Measurements from ENCODE around the gene ROS1. TPM values are rescaled to one million over a fixed set of nuclear protein-coding genes. Genes with fewer than 3 reads are reported as not detected.

ROS1 gene
- total RNA-seq, 6 experiments from 2014 or later: 0.05 to 0.14 (median 0.07) TPM

DNA sequence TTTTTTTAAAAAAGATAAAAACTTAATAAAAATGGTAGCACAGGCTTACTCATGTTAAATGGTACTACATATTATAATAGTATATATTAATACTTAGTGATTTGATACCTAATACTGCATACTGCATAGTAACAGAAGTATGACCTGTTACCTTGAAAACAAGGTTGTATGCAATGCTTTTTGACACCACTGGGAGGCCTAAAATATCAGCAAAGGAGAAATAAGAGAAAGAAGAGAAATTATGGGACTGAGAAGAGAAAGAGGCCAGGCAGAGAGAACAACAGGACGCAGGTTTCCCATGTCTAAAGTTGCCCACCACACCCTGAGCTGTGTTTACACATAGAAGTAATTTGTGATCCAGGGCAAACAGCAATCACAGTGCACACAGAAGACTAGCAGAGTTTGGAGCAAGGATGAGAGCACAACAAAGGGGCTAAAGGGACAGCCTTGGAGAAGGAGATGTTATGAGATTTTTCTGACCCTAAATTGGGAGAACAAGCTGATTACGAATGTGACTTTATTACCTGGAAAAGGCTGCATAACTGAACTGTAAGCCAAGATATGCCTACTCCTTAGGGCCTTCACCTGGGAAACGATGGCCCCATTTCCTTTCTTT lies 73.2 kb downstream of the ROS1 start:
- Mint-ChIP-seq H3K36me3 (ENCODE audit: low read depth) (no peaks in the 10 kb centered on the region), H3K27ac (no peak overlapping the region), H3K4me3 (no peak overlapping the region), H3K9me3 (no peaks in the 10 kb centered on the region), H3K4me1 (ENCODE audit: low read depth) (peaks cover 5% of the 10 kb centered on the region; the same call in 1 of the 2 replicates), H3K27me3 (ENCODE audit: insufficient read depth) (no peaks in the 10 kb centered on the region)
- DNase-seq: peak; percentile 12
- TF ChIP-seq, protein P1, sequence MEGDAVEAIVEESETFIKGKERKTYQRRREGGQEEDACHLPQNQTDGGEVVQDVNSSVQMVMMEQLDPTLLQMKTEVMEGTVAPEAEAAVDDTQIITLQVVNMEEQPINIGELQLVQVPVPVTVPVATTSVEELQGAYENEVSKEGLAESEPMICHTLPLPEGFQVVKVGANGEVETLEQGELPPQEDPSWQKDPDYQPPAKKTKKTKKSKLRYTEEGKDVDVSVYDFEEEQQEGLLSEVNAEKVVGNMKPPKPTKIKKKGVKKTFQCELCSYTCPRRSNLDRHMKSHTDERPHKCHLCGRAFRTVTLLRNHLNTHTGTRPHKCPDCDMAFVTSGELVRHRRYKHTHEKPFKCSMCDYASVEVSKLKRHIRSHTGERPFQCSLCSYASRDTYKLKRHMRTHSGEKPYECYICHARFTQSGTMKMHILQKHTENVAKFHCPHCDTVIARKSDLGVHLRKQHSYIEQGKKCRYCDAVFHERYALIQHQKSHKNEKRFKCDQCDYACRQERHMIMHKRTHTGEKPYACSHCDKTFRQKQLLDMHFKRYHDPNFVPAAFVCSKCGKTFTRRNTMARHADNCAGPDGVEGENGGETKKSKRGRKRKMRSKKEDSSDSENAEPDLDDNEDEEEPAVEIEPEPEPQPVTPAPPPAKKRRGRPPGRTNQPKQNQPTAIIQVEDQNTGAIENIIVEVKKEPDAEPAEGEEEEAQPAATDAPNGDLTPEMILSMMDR (IDR thresholded peaks at IDR 0.05): peak; percentile 78

DNA sequence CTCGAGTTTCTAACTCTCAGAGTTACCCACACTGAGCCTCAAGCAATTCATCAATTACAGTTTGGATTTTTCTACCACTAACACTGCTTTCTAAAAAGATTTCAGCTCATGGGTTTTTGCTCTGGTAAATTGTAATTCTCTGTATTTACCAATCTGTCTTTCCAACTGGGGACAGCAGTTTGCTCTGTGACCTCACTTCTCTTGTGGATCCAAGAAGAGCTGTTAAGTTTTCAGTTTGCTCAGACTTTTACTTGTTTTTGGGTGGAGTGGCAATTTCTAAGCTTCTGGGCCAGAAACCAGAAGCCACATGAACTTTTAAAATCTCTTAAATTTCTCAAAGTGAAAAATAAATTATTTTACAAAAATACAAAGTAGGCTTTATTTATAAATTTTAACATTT lies 74.2 kb downstream of the ROS1 start:
- H3K36me3 Mint-ChIP-seq (ENCODE audit: low read depth): no peaks in the 10 kb centered on the region
- DNase-seq: no peak
- TF ChIP-seq, protein P1 (IDR thresholded peaks at IDR 0.05): no peak
- H3K4me3 Mint-ChIP-seq: no peak overlapping the region
- no peak overlapping the region for H3K27ac Mint-ChIP-seq
- H3K27me3 Mint-ChIP-seq (ENCODE audit: insufficient read depth): no peaks in the 10 kb centered on the region
- no peaks in the 10 kb centered on the region for H3K9me3 Mint-ChIP-seq
- peaks cover 11% of the 10 kb centered on the region; the same call in 1 of the 2 replicates for H3K4me1 Mint-ChIP-seq (ENCODE audit: low read depth)

DNA sequence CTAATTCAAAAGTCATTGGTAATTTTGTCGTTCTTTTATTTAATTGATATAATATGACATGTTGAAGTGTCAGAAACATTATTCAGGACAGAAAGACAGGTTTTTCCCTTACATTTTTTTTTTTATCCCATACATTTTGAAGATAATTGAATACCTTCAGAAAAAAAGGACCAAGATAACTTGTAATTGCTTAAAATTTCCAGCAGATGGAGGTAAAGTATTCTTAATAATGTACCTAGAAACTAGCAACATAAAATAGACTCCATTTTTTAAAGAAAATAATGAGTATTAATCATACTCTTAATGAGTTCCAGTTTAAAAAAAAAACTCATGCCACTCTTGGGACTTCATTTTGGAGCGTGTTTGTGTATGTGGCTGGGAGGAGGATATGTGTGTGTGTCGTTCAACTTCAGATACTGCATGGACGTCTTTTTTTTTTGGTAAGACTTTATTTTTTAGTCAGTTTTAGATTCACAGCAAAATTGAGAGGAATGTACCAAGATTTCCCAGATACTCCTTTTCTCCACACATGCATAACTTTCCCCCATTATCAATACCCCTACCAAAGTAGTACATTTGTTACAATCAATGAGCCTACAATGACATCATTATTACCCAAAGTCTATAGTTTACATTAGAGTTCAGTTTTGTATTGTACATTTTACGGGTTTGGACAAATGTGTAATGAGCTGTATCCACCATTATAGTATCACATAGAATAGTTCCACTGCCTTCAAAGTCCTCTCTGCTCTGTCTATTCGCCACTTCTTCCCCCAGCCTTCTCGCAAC lies 79.4 kb downstream of the ROS1 start:
- H3K4me1 Mint-ChIP-seq (ENCODE audit: low read depth): peaks cover 8% of the 10 kb centered on the region; the same call in 1 of the 2 replicates
- no peaks in the 10 kb centered on the region for H3K36me3 Mint-ChIP-seq (ENCODE audit: low read depth)
- H3K27me3 Mint-ChIP-seq (ENCODE audit: insufficient read depth): 0 out of 2 replicates have a peak, but pooled peaks cover 4% of the 10 kb centered on the region
- no peak overlapping the region; the same call in 1 of the 2 replicates for H3K27ac Mint-ChIP-seq
- no peaks in the 10 kb centered on the region for H3K9me3 Mint-ChIP-seq
- peak; percentile 41 for DNase-seq
- H3K4me3 Mint-ChIP-seq: peak overlapping the region; percentile 76; the same call in 1 of the 2 replicates
- TF ChIP-seq, protein P1 (IDR thresholded peaks at IDR 0.05): peak; percentile 85

DNA sequence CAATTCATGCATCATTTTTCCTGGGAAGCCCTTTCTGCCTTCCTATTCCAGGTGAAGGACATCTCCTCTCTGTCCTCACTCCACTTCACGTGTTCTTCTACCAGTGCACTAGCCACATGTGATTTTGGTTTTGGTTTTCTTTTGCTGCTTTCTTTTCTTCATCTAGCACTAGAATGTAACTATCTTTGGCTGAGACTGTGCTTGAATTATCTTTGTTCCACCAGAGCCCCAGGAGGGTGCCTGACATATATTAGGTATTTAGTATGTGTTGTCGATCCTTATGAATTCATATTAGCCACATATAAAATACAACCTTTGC lies 80.5 kb downstream of the ROS1 start:
- Mint-ChIP-seq H3K4me1 (ENCODE audit: low read depth) (peaks cover 8% of the 10 kb centered on the region; the same call in 1 of the 2 replicates), H3K36me3 (ENCODE audit: low read depth) (no peaks in the 10 kb centered on the region), H3K27me3 (ENCODE audit: insufficient read depth) (0 out of 2 replicates have a peak, but pooled peaks cover 4% of the 10 kb centered on the region), H3K9me3 (no peaks in the 10 kb centered on the region), H3K27ac (no peak overlapping the region), H3K4me3 (no peak overlapping the region)
- DNase-seq: no peak
- TF ChIP-seq, protein P1 (IDR thresholded peaks at IDR 0.05): no peak

DNA sequence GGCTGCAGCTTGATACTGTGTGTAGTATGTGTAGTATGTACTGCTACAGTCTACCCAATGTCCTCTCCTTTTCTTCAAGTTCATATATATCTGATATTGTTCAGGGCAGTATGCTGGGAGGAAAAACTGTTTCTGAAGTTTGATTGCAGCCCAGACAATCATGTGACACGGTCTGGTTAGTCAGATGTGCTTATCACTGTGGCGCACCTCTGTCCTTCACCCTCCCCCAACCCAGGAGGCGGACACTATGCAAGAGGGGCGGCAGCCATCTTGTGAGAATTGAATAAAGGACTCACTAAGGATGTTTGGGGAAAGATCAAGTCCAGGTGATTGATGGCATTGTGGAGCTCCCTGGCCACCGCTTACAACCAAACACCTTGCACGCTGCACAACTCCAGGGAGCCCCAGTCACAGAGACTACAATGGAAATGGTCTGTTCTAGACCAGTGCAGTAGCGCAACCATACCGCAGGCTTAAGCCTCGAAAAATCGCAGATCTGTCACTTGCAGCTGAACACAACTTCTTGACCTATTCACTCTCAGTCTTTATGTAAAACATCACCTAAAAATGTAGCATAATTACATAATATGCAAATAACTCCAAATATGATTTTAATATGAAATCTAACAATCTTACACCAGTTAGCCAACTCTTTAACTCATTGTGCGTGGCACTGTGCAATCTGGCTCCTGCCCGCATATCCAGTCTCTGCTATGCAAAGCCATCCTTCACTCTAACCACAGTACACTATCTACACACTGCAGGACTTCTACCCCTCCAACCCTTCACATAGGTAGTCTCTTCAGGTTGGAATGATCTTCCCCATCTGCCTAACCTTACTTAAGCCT lies 81.1 kb downstream of the ROS1 start:
- TF ChIP-seq, protein P1 (IDR thresholded peaks at IDR 0.05): no peak
- H3K4me3 Mint-ChIP-seq: no peak overlapping the region; the same call in 1 of the 2 replicates
- no peaks in the 10 kb centered on the region for H3K9me3 Mint-ChIP-seq
- no peak for DNase-seq
- no peak overlapping the region for H3K27ac Mint-ChIP-seq
- peaks cover 8% of the 10 kb centered on the region; the same call in 1 of the 2 replicates for H3K4me1 Mint-ChIP-seq (ENCODE audit: low read depth)
- H3K36me3 Mint-ChIP-seq (ENCODE audit: low read depth): no peaks in the 10 kb centered on the region
- 0 out of 2 replicates have a peak, but pooled peaks cover 4% of the 10 kb centered on the region for H3K27me3 Mint-ChIP-seq (ENCODE audit: insufficient read depth)

Data from HFFc6 (cell line).